Activated T-helper 1 cell treated with anti-CD3 and anti-CD28 coated beads, Interleukin-12 subunit alpha, Interleukin-12 subunit beta, Interleukin-2, Interleukin-4 antibody, amounts not matched to agents 30 ng/mL and 10 ng/mL and 1 ng/mL, durations not matched to agents 14 hours and 24 hours and 36 hours (primary cell): ENCODE measurements around the gene LCTL. TPM values are rescaled to one million over a fixed set of nuclear protein-coding genes. Genes with fewer than 3 reads are reported as not detected.

ENCODE experiments used
- DNase-seq: peaks from one replicate; pipeline ENCODE4 v3.0.0; 2021; ENCODE audit warnings: low spot score
- H3K27ac Mint-ChIP-seq: one replicate; pipeline ENCODE4 v1.8.0; 2021; ENCODE audit warnings: mild to moderate bottlenecking, mixed read lengths
- H3K27me3 Mint-ChIP-seq: one replicate; pipeline ENCODE4 v1.8.0; 2022; ENCODE audit warnings: mild to moderate bottlenecking, moderate library complexity, mixed read lengths; ENCODE audit not compliant: insufficient read depth
- H3K36me3 Mint-ChIP-seq: one replicate; pipeline ENCODE4 v1.8.0; 2021; ENCODE audit warnings: low read depth, mixed read lengths
- H3K4me1 Mint-ChIP-seq: one replicate; pipeline ENCODE4 v1.8.0; 2021; ENCODE audit warnings: low read depth, mixed read lengths
- H3K4me3 Mint-ChIP-seq: one replicate; pipeline ENCODE4 v1.8.0; 2021; ENCODE audit warnings: mild to moderate bottlenecking, moderate library complexity, mixed read lengths
- H3K9me3 Mint-ChIP-seq: one replicate; pipeline ENCODE4 v1.8.0; 2021; ENCODE audit warnings: mixed read lengths
- intact Hi-C: fragments of 100-400 bp; cut with micrococcal nuclease; formaldehyde crosslinking; loops from one replicate; pipeline ENCODE4 v1.15.1; 2024
- total RNA-seq: library from RNA; stranded (reverse); gene quantifications from 2 replicates; pipeline ENCODE4 v1.2.3, GENCODE V29; 2022

The LCTL gene
- total RNA-seq, 1 donor from 2014 or later, result not detected

GRCh38 chr15:66570327-66570726 lies 4.5 kb upstream of the LCTL start:
- Mint-ChIP-seq H3K36me3 (no peaks in the 10 kb centered on the region), H3K4me1 (peaks cover 12% of the 10 kb centered on the region), H3K27ac (no peak overlapping the region), H3K9me3 (no peaks in the 10 kb centered on the region), H3K27me3 (no peaks in the 10 kb centered on the region), H3K4me3 (no peak overlapping the region)
- no peak for DNase-seq
- intact Hi-C loops, result no loop called here

- Mint-ChIP-seq H3K4me1 (peaks cover 12% of the 10 kb centered on the region), H3K4me3 (no peak overlapping the region)
Measured at GRCh38 chr15:66569461-66570137, 3.8 kb upstream of the LCTL start.

GRCh38 chr15:66567897-66568296 lies 2.1 kb upstream of the LCTL start:
- H3K4me3 Mint-ChIP-seq, result no peak overlapping the region
- intact Hi-C loops, result loop anchor here (1.0 kb wide), 1 partner anchor 64 kb away; the partner anchor contains the start of gene RPL4
- peaks cover 12% of the 10 kb centered on the region for H3K4me1 Mint-ChIP-seq
- H3K27ac Mint-ChIP-seq, result no peak overlapping the region
- DNase-seq, result no peak
- H3K27me3 Mint-ChIP-seq, result no peaks in the 10 kb centered on the region
- H3K36me3 Mint-ChIP-seq, result no peaks in the 10 kb centered on the region
- H3K9me3 Mint-ChIP-seq, result no peaks in the 10 kb centered on the region

More at GRCh38 chr15:66569461-66570137, 3.8 kb upstream of the LCTL start:
- H3K27me3 Mint-ChIP-seq, result no peaks in the 10 kb centered on the region
- no peak overlapping the region for H3K27ac Mint-ChIP-seq
- intact Hi-C loops, result no loop called here
- H3K36me3 Mint-ChIP-seq, result no peaks in the 10 kb centered on the region
- no peaks in the 10 kb centered on the region for H3K9me3 Mint-ChIP-seq
- no peak for DNase-seq

GRCh38 chr15:66566963-66567531 lies 1.2 kb upstream of the LCTL start:
- peak; percentile 24 for DNase-seq
- Mint-ChIP-seq H3K27ac (no peak overlapping the region), H3K36me3 (no peaks in the 10 kb centered on the region), H3K27me3 (no peaks in the 10 kb centered on the region), H3K4me3 (peak overlapping the region; percentile 19), H3K9me3 (no peaks in the 10 kb centered on the region), H3K4me1 (peaks cover 12% of the 10 kb centered on the region)
- intact Hi-C loops, result loop anchor here (1.0 kb wide), 1 partner anchor 63 kb away; the partner anchor contains the start of gene RPL4

GRCh38 chr15:66565141-66565641 lies 607 bp downstream of the LCTL start:
- Mint-ChIP-seq H3K27ac (no peak overlapping the region), H3K27me3 (peaks cover 2% of the 10 kb centered on the region), H3K4me1 (peaks cover 12% of the 10 kb centered on the region), H3K9me3 (no peaks in the 10 kb centered on the region), H3K36me3 (no peaks in the 10 kb centered on the region), H3K4me3 (no peak overlapping the region)
- DNase-seq, result no peak
- intact Hi-C loops, result no loop called here

- intact Hi-C loops, result no loop called here
- no peaks in the 10 kb centered on the region for H3K9me3 Mint-ChIP-seq
- H3K4me3 Mint-ChIP-seq, result no peak overlapping the region
- no peaks in the 10 kb centered on the region for H3K36me3 Mint-ChIP-seq
- H3K27me3 Mint-ChIP-seq, result peaks cover 2% of the 10 kb centered on the region
- DNase-seq, result no peak
- peaks cover 12% of the 10 kb centered on the region for H3K4me1 Mint-ChIP-seq
- no peak overlapping the region for H3K27ac Mint-ChIP-seq
Measured at GRCh38 chr15:66564136-66565041, 1.4 kb downstream of the LCTL start.

- DNase-seq, result no peak
- Mint-ChIP-seq H3K27ac (no peak overlapping the region), H3K27me3 (peaks cover 2% of the 10 kb centered on the region), H3K36me3 (no peaks in the 10 kb centered on the region), H3K4me1 (peaks cover 12% of the 10 kb centered on the region), H3K9me3 (no peaks in the 10 kb centered on the region), H3K4me3 (no peak overlapping the region)
- intact Hi-C loops, result no loop called here
Measured at GRCh38 chr15:66563566-66564110, 2.2 kb downstream of the LCTL start.

GRCh38 chr15:66563126-66563525 lies 2.7 kb downstream of the LCTL start:
- Mint-ChIP-seq H3K4me1 (peaks cover 12% of the 10 kb centered on the region), H3K27me3 (peaks cover 2% of the 10 kb centered on the region), H3K9me3 (no peaks in the 10 kb centered on the region), H3K27ac (no peak overlapping the region), H3K4me3 (no peak overlapping the region), H3K36me3 (no peaks in the 10 kb centered on the region)
- no peak for DNase-seq
- intact Hi-C loops, result no loop called here

GRCh38 chr15:66560856-66561525 lies 4.8 kb downstream of the LCTL start:
- intact Hi-C loops, result no loop called here
- no peak for DNase-seq
- Mint-ChIP-seq H3K9me3 (no peaks in the 10 kb centered on the region), H3K36me3 (no peaks in the 10 kb centered on the region), H3K27ac (no peak overlapping the region), H3K27me3 (peaks cover 2% of the 10 kb centered on the region), H3K4me3 (no peak overlapping the region), H3K4me1 (no peaks in the 10 kb centered on the region)

- no peak for DNase-seq
- intact Hi-C loops, result no loop called here
- Mint-ChIP-seq H3K4me3 (no peak overlapping the region), H3K9me3 (no peaks in the 10 kb centered on the region), H3K36me3 (peaks cover 2% of the 10 kb centered on the region), H3K27ac (no peak overlapping the region), H3K27me3 (peaks cover 2% of the 10 kb centered on the region), H3K4me1 (no peaks in the 10 kb centered on the region)
Measured at GRCh38 chr15:66558271-66558670, 7.5 kb downstream of the LCTL start.

GRCh38 chr15:66555685-66556084 lies 10.1 kb downstream of the LCTL start:
- Mint-ChIP-seq H3K4me1 (no peaks in the 10 kb centered on the region), H3K9me3 (no peaks in the 10 kb centered on the region), H3K27ac (no peak overlapping the region), H3K36me3 (peaks cover 12% of the 10 kb centered on the region), H3K4me3 (no peak overlapping the region), H3K27me3 (no peaks in the 10 kb centered on the region)
- intact Hi-C loops, result no loop called here
- DNase-seq, result no peak

- Mint-ChIP-seq H3K4me3 (no peak overlapping the region), H3K27ac (no peak overlapping the region), H3K4me1 (peaks cover 5% of the 10 kb centered on the region), H3K9me3 (no peaks in the 10 kb centered on the region), H3K36me3 (peaks cover 32% of the 10 kb centered on the region), H3K27me3 (no peaks in the 10 kb centered on the region)
- no peak for DNase-seq
- intact Hi-C loops, result no loop called here
Measured at GRCh38 chr15:66545255-66545654, 20.5 kb downstream of the LCTL start.
